Measurements from ENCODE around the gene UBXN10.

- no peak for TF ChIP-seq CTCF (IDR thresholded peaks at IDR 0.05)
- TF ChIP-seq POLR2A (IDR thresholded peaks at IDR 0.05) = no peak
- no peak for TF ChIP-seq POLR2AphosphoS5 (IDR thresholded peaks at IDR 0.05)
Observed at GRCh38 chr1:20210736-20211460, 25.0 kb downstream of the UBXN10 start.

Measured in breast epithelium (tissue), 3 donors.